ENCODE results near the gene HMBS.
"Not testable (repeated sequence)": the region's sequence is repeated elsewhere in the genome, so short reads cannot be mapped to it uniquely, and the experiment has no call there.

HMBS gene

GRCh38 chr11:119121811-119122124, 37.1 kb downstream of the HMBS start:
- no peak for DNase-seq

GRCh38 chr11:119125821-119126220, 41.1 kb downstream of the HMBS start:
- no peak for DNase-seq

GRCh38 chr11:119126675-119127268, 42.1 kb downstream of the HMBS start:
- DNase-seq: no peak

- no peak for DNase-seq
Observed at GRCh38 chr11:119130662-119131061, 46.0 kb downstream of the HMBS start.

DNA sequence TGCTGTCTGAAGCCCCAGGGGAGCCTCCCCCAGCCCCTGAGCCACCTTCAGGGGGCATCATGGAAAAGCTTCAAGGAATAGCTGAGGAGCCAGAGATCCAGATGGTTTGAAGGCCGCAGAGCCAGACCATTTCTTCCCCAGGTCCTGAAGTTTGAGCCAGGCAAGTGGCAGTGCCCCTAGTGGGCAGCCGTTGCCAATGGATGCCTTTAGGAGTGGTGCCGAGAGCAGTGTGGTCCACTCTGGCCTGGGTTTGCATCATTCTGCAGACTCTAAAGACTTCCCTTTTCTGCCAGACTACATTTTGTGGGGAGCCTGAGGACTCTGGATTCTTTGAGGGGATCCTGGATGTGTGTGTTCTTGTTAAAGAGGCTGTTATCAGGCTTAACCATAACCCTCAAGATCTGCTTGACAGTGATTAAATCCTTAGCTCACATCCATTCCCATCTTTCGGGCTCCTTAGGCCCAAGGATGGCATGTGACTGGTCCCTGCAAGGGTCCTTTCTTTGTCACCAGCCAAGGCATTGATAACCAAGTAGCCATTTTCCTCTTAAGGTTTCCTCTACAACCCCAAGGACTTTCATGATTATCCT, 49.8 kb downstream of the HMBS start:
- no peak for DNase-seq

- DNase-seq: not testable (repeated sequence)
Observed at GRCh38 chr11:119139276-119139675, 54.6 kb downstream of the HMBS start.

Measured in NCI-H1092 treated with DMSO at 0.1 percent for 48 hours (cell line).